Activated naive CD4-positive, alpha-beta T cell treated with anti-CD3 and anti-CD28 coated beads for 36 hours (primary cell): ENCODE results near the gene COL18A1. TPM values are rescaled to one million over a fixed set of nuclear protein-coding genes. Genes with fewer than 3 reads are reported as not detected.
A peak's percentile ranks its signal among the peaks of the same experiment; 100 is the strongest.
"Not testable (repeated sequence)": the region's sequence is repeated elsewhere in the genome, so short reads cannot be mapped to it uniquely, and the experiment has no call there.

Experiments used
- CTCF ChIA-PET: fragments of 350-600 bp; sonication (Branson Sonifier 250); formaldehyde crosslinking; loops from one replicate; lab custom pipeline; 2021; ENCODE audit warnings: antibody characterized with exemption; lab: Charles Lee
- DNase-seq: peaks from one replicate; pipeline ENCODE4 v3.0.0-alpha.2; 2020
- H3K27ac Mint-ChIP-seq: one replicate; pipeline ENCODE4 v1.8.0; 2021; ENCODE audit warnings: mild to moderate bottlenecking, mixed read lengths
- H3K27me3 Mint-ChIP-seq: one replicate; pipeline ENCODE4 v1.8.0; 2021; ENCODE audit warnings: low read depth, mixed read lengths
- H3K36me3 Mint-ChIP-seq: one replicate; pipeline ENCODE4 v1.8.0; 2021; ENCODE audit warnings: low read depth, mixed read lengths
- H3K4me1 Mint-ChIP-seq: one replicate; pipeline ENCODE4 v1.8.0; 2021; ENCODE audit warnings: low read depth, mixed read lengths
- H3K4me3 Mint-ChIP-seq: one replicate; pipeline ENCODE4 v1.8.0; 2021; ENCODE audit warnings: mild to moderate bottlenecking, moderate library complexity, mixed read lengths
- H3K9me3 Mint-ChIP-seq: one replicate; pipeline ENCODE4 v1.8.0; 2021; ENCODE audit warnings: mixed read lengths
- intact Hi-C: fragments of 100-400 bp; cut with micrococcal nuclease; formaldehyde crosslinking; loops from one replicate; pipeline ENCODE4 v1.15.1; 2023
- total RNA-seq, 2 experiments: library from RNA; stranded (reverse); gene quantifications; one replicate each; pipeline ENCODE4 v1.2.3, GENCODE V29; 2021

Gene COL18A1
- total RNA-seq, 2 experiments from 2014 or later, result 10.3 to 12.6 TPM

- intact Hi-C loops, result no loop called here
- Mint-ChIP-seq H3K36me3 (peaks cover 43% of the 10 kb centered on the region), H3K9me3 (peaks cover 26% of the 10 kb centered on the region), H3K4me1 (no peaks in the 10 kb centered on the region), H3K27me3 (no peaks in the 10 kb centered on the region), H3K27ac (no peak overlapping the region), H3K4me3 (no peak overlapping the region)
- no peak for DNase-seq
- CTCF ChIA-PET, result interaction anchor here (0.6 kb wide), 1 partner anchor 10 kb away, joined by 5 read pairs; no protein-coding TSS in a partner anchor
These were observed 120.4 kb downstream of the COL18A1 start for GRCh38 chr21:45525153-45525909.

- Mint-ChIP-seq H3K27ac (no peak overlapping the region), H3K4me1 (no peaks in the 10 kb centered on the region), H3K27me3 (no peaks in the 10 kb centered on the region), H3K9me3 (peaks cover 20% of the 10 kb centered on the region), H3K4me3 (no peak overlapping the region), H3K36me3 (peaks cover 37% of the 10 kb centered on the region)
- intact Hi-C loops, result no loop called here
- CTCF ChIA-PET, result no interaction called here
- no peak for DNase-seq
These were observed 120.9 kb downstream of the COL18A1 start for GRCh38 chr21:45525910-45526306.

GRCh38 chr21:45527151-45527999 is 122.4 kb downstream of the COL18A1 start:
- DNase-seq, H3K27me3 Mint-ChIP-seq, H3K4me3 Mint-ChIP-seq, intact Hi-C loops, H3K9me3 Mint-ChIP-seq, H3K4me1 Mint-ChIP-seq: not testable (repeated sequence)
- CTCF ChIA-PET, result interaction anchor here (0.6 kb wide), 1 partner anchor 81 kb away, joined by 3 read pairs; no protein-coding TSS in a partner anchor
- Mint-ChIP-seq H3K36me3 (peaks cover 31% of the 10 kb centered on the region), H3K27ac (peak overlapping the region; percentile 21)

GRCh38 chr21:45528028-45528705 is 123.2 kb downstream of the COL18A1 start:
- intact Hi-C loops, result no loop called here
- CTCF ChIA-PET, result no interaction called here
- Mint-ChIP-seq H3K4me3 (no peak overlapping the region), H3K27ac (no peak overlapping the region), H3K9me3 (no peaks in the 10 kb centered on the region), H3K36me3 (peaks cover 27% of the 10 kb centered on the region), H3K27me3 (no peaks in the 10 kb centered on the region), H3K4me1 (peaks cover 5% of the 10 kb centered on the region)
- no peak for DNase-seq

GRCh38 chr21:45528981-45529784 is 124.2 kb downstream of the COL18A1 start:
- Mint-ChIP-seq H3K4me1 (peaks cover 14% of the 10 kb centered on the region), H3K27ac (no peak overlapping the region), H3K36me3 (peaks cover 26% of the 10 kb centered on the region), H3K9me3 (no peaks in the 10 kb centered on the region), H3K27me3 (no peaks in the 10 kb centered on the region), H3K4me3 (no peak overlapping the region)
- intact Hi-C loops, result no loop called here
- CTCF ChIA-PET, result no interaction called here
- DNase-seq, result no peak

GRCh38 chr21:45529785-45530422 is 124.9 kb downstream of the COL18A1 start:
- intact Hi-C loops, result no loop called here
- Mint-ChIP-seq H3K4me1 (peaks cover 18% of the 10 kb centered on the region), H3K27me3 (no peaks in the 10 kb centered on the region), H3K27ac (no peak overlapping the region), H3K9me3 (no peaks in the 10 kb centered on the region), H3K36me3 (peaks cover 26% of the 10 kb centered on the region), H3K4me3 (no peak overlapping the region)
- CTCF ChIA-PET, result no interaction called here
- DNase-seq, result no peak

GRCh38 chr21:45530423-45531113 is 125.6 kb downstream of the COL18A1 start:
- CTCF ChIA-PET, result no interaction called here
- no peak overlapping the region for H3K4me3 Mint-ChIP-seq
- DNase-seq, result no peak
- no peaks in the 10 kb centered on the region for H3K9me3 Mint-ChIP-seq
- H3K27ac Mint-ChIP-seq, result no peak overlapping the region
- H3K4me1 Mint-ChIP-seq, result peaks cover 22% of the 10 kb centered on the region
- H3K27me3 Mint-ChIP-seq, result no peaks in the 10 kb centered on the region
- intact Hi-C loops, result no loop called here
- peaks cover 25% of the 10 kb centered on the region for H3K36me3 Mint-ChIP-seq

- CTCF ChIA-PET, DNase-seq, H3K27ac Mint-ChIP-seq, H3K4me3 Mint-ChIP-seq, H3K27me3 Mint-ChIP-seq, intact Hi-C loops, H3K9me3 Mint-ChIP-seq: not testable (repeated sequence)
- Mint-ChIP-seq H3K4me1 (peaks cover 22% of the 10 kb centered on the region), H3K36me3 (peaks cover 29% of the 10 kb centered on the region)
These were observed 126.1 kb downstream of the COL18A1 start for GRCh38 chr21:45531114-45531392.

- CTCF ChIA-PET, result interaction anchor here (1.1 to 1.3 kb wide), 3 partner anchors 54 to 288 kb away, joined by 3 to 5 read pairs (median 3); no protein-coding TSS in a partner anchor
- intact Hi-C loops, result no loop called here
- H3K4me1 Mint-ChIP-seq, result peaks cover 23% of the 10 kb centered on the region
- H3K36me3 Mint-ChIP-seq, result peaks cover 28% of the 10 kb centered on the region
- DNase-seq, result no peak
- no peaks in the 10 kb centered on the region for H3K27me3 Mint-ChIP-seq
- no peaks in the 10 kb centered on the region for H3K9me3 Mint-ChIP-seq
- no peak overlapping the region for H3K4me3 Mint-ChIP-seq
- H3K27ac Mint-ChIP-seq, result no peak overlapping the region
These were observed 126.6 kb downstream of the COL18A1 start for GRCh38 chr21:45531393-45532215.

- no peak overlapping the region for H3K27ac Mint-ChIP-seq
- no peaks in the 10 kb centered on the region for H3K27me3 Mint-ChIP-seq
- intact Hi-C loops, result no loop called here
- peaks cover 23% of the 10 kb centered on the region for H3K4me1 Mint-ChIP-seq
- CTCF ChIA-PET, result interaction anchor here (1.1 to 1.3 kb wide), 3 partner anchors 55 to 287 kb away, joined by 3 to 5 read pairs (median 3); no protein-coding TSS in a partner anchor
- H3K9me3 Mint-ChIP-seq, result no peaks in the 10 kb centered on the region
- no peak for DNase-seq
- H3K36me3 Mint-ChIP-seq, result peaks cover 22% of the 10 kb centered on the region
- no peak overlapping the region for H3K4me3 Mint-ChIP-seq
These were observed 127.9 kb downstream of the COL18A1 start for GRCh38 chr21:45532826-45533360.
